Upper lobe of left lung (tissue), 4 donors: Measurements from ENCODE around the gene MAML1.

Experiments
- EP300 ChIP-seq, 4 donors: sonication (generic); formaldehyde crosslinking; IDR thresholded peaks; one replicate each; pipeline ENCODE4 v1.5.1; 2017; ENCODE audit warnings: antibody characterized with exemption in 4 of 4, control low read depth in 2 of 4
- POLR2A ChIP-seq, 4 donors: fragments of 450-650 bp; IDR thresholded peaks; one replicate each; pipeline ENCODE4 v1.5.1; 2016 to 2017; ENCODE audit warnings: antibody characterized with exemption in 4 of 4, mild to moderate bottlenecking in 2 of 4

- no peak for TF ChIP-seq EP300 (IDR thresholded peaks at IDR 0.05)
- TF ChIP-seq POLR2A (IDR thresholded peaks at IDR 0.05), result no peak
Observed at GRCh38 chr5:179798771-179799643, 66.4 kb downstream of the MAML1 start.
